ENCODE data around the gene ITLN2.

GRCh38 chr1:160951443-160952128 lies 3.0 kb downstream of the ITLN2 start:
- TF ChIP-seq POLR2A (IDR thresholded peaks at IDR 0.05; ENCODE audit: low read depth, low read length) (no peak), POLR2AphosphoS5 (IDR thresholded peaks at IDR 0.05; ENCODE audit: low read depth, low read length) (no peak), SPI1 (IDR thresholded peaks at IDR 0.05; ENCODE audit: low read depth, low read length) (no peak), POU2F2 (IDR thresholded peaks at IDR 0.05; ENCODE audit: low read depth, low read length) (no peak)
